ENCODE results near the gene NF2. TPM values are rescaled to one million over a fixed set of nuclear protein-coding genes. Genes with fewer than 3 reads are reported as not detected.

NF2 gene
- total RNA-seq, 1 experiment from 2014 or later: 50.9 TPM

DNA sequence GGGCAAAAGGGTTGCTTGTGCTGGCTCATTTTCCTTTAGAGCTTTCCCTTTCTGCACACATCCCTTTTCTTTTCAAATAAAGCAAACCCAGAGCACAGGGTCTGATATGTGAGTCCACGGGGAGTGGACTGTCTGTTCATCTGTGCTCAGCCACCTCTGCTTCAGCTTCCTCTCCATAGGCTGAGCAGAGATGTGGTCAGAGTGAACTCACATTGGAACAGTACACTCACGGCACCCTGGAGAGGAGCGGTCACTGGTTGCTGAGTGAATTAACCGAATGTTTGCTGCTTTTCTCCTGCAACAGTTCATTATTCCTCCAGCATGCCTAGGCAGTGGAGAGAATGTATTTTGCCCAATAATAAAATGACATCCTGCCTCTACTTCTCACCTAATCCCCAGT is 80.1 kb downstream of the NF2 start:
- H3K27ac ChIP-seq (ENCODE audit: insufficient read length, low read depth, low read length): no peak overlapping the region
- no peak overlapping the region for H3K4me2 ChIP-seq (ENCODE audit: insufficient read depth, insufficient read length, low read length)
- no peaks in the 10 kb centered on the region for H3K79me1 ChIP-seq (ENCODE audit: insufficient read depth, low read depth, low read length, poor library complexity, severe bottlenecking)
- H4K5ac ChIP-seq (ENCODE audit: insufficient read length, low read depth, low read length): no peak overlapping the region
- H2AFZ ChIP-seq (ENCODE audit: low read length): no peak overlapping the region
- no peak overlapping the region for H3T11ph ChIP-seq (ENCODE audit: low read length)
- no peak overlapping the region for H2BK15ac ChIP-seq (ENCODE audit: low read depth, low read length)
- no peak overlapping the region for H3K9ac ChIP-seq (ENCODE audit: extremely low read depth, insufficient read length, low read length)
- H3K4ac ChIP-seq (ENCODE audit: low read depth, low read length): no peak overlapping the region
- H3K23me2 ChIP-seq (ENCODE audit: insufficient read length, low read depth, low read length, poor library complexity, severe bottlenecking): no peaks in the 10 kb centered on the region
- no peak overlapping the region for H3K18ac ChIP-seq (ENCODE audit: insufficient read length, low read depth, low read length)
- no CpG with 5 or more reads among the region's 4 CpGs for WGBS (ENCODE audit: extremely low coverage, insufficient read length, low lambda C conversion rate)
- DNase-seq: no peak
- no peaks in the 10 kb centered on the region for H3K9me3 Mint-ChIP-seq
- TF ChIP-seq, protein P1, sequence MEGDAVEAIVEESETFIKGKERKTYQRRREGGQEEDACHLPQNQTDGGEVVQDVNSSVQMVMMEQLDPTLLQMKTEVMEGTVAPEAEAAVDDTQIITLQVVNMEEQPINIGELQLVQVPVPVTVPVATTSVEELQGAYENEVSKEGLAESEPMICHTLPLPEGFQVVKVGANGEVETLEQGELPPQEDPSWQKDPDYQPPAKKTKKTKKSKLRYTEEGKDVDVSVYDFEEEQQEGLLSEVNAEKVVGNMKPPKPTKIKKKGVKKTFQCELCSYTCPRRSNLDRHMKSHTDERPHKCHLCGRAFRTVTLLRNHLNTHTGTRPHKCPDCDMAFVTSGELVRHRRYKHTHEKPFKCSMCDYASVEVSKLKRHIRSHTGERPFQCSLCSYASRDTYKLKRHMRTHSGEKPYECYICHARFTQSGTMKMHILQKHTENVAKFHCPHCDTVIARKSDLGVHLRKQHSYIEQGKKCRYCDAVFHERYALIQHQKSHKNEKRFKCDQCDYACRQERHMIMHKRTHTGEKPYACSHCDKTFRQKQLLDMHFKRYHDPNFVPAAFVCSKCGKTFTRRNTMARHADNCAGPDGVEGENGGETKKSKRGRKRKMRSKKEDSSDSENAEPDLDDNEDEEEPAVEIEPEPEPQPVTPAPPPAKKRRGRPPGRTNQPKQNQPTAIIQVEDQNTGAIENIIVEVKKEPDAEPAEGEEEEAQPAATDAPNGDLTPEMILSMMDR (conservative IDR thresholded peaks at IDR 0.05): no peak
- no peak overlapping the region for H3K23ac ChIP-seq (ENCODE audit: insufficient read length, low read depth, low read length)
- no peak overlapping the region for H2BK12ac ChIP-seq (ENCODE audit: insufficient read length, low read depth, low read length)
- no peak overlapping the region for H3K27ac Mint-ChIP-seq
- H4K8ac ChIP-seq (replicated peaks; ENCODE audit: insufficient read length, low read depth, low read length): no peak overlapping the region
- no peaks in the 10 kb centered on the region for H4K20me1 ChIP-seq (ENCODE audit: control insufficient read depth, insufficient read depth, insufficient read length)
- no peak overlapping the region for H4K91ac ChIP-seq (ENCODE audit: insufficient read length, low read depth, low read length)
- no peak overlapping the region for H2BK5ac ChIP-seq (ENCODE audit: insufficient read length, low read length)
- H2BK20ac ChIP-seq (ENCODE audit: low read depth, low read length, poor library complexity, severe bottlenecking): no peak overlapping the region
- H3K79me2 ChIP-seq (ENCODE audit: insufficient read depth, low read length): no peaks in the 10 kb centered on the region
- peaks cover 10 to 26% of the 10 kb centered on the region in 2 experiments for H3K4me1 Mint-ChIP-seq
- no peak overlapping the region for H3K14ac ChIP-seq (ENCODE audit: insufficient read depth, low read length)
- H3K36me3 Mint-ChIP-seq (ENCODE audit: insufficient read depth in 1 of 3, low read depth in 3 of 3): peaks cover 3 to 36% (median 11%) of the 10 kb centered on the region in 3 experiments; a peak in 4 of 7 replicates
- H3K27me3 ChIP-seq (ENCODE audit: insufficient read depth, low read length): no peaks in the 10 kb centered on the region
- H2AK5ac ChIP-seq (ENCODE audit: insufficient read length, low read length): no peak overlapping the region
- H3K27me3 Mint-ChIP-seq (ENCODE audit: low read depth): no peaks in the 10 kb centered on the region
- no peaks in the 10 kb centered on the region for H3K9me3 ChIP-seq (ENCODE audit: control insufficient read depth, low read depth, low read length)
- H3K4me1 ChIP-seq (ENCODE audit: insufficient read depth, low read length): no peaks in the 10 kb centered on the region
- no peak overlapping the region for H3K56ac ChIP-seq (ENCODE audit: insufficient read length, low read depth, low read length)
- no peak overlapping the region for H2BK120ac ChIP-seq (ENCODE audit: low read depth, low read length, poor library complexity, severe bottlenecking)
- no peak overlapping the region for H3K4me3 Mint-ChIP-seq

All from H9 (cell line).